ENCODE data around the gene AUH. TPM values are rescaled to one million over a fixed set of nuclear protein-coding genes. Genes with fewer than 3 reads are reported as not detected.
"Not testable (repeated sequence)": the region's sequence is repeated elsewhere in the genome, so short reads cannot be mapped to it uniquely, and the experiment has no call there.

AUH gene
- total and polyA plus RNA-seq, 7 donors, result 13.1 to 40.9 (median 28.2) TPM

- Histone ChIP-seq H3K4me1 (no peaks in the 10 kb centered on the region), H3K27ac (no peak overlapping the region), H3K27me3 (no peaks in the 10 kb centered on the region), H3K36me3 (no peaks in the 10 kb centered on the region), H3K4me3 (no peak overlapping the region), H3K9me3 (no peaks in the 10 kb centered on the region)
- no peak for DNase-seq
- intact Hi-C loops (cut with DNase I), result no loop called here
- 81 to 82% methylated on average over 4 of the region's 4 CpGs for WGBS, 2 donors
- no peak for TF ChIP-seq POLR2A (IDR thresholded peaks at IDR 0.05)
- peak in 1 of 4 donors; percentile 21 for TF ChIP-seq EP300 (IDR thresholded peaks at IDR 0.05)
- TF ChIP-seq, protein P1, sequence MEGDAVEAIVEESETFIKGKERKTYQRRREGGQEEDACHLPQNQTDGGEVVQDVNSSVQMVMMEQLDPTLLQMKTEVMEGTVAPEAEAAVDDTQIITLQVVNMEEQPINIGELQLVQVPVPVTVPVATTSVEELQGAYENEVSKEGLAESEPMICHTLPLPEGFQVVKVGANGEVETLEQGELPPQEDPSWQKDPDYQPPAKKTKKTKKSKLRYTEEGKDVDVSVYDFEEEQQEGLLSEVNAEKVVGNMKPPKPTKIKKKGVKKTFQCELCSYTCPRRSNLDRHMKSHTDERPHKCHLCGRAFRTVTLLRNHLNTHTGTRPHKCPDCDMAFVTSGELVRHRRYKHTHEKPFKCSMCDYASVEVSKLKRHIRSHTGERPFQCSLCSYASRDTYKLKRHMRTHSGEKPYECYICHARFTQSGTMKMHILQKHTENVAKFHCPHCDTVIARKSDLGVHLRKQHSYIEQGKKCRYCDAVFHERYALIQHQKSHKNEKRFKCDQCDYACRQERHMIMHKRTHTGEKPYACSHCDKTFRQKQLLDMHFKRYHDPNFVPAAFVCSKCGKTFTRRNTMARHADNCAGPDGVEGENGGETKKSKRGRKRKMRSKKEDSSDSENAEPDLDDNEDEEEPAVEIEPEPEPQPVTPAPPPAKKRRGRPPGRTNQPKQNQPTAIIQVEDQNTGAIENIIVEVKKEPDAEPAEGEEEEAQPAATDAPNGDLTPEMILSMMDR (IDR thresholded peaks at IDR 0.05), result no peak
- peak in 2 of 4 donors; percentile 18 to 55 for TF ChIP-seq POLR2AphosphoS5 (IDR thresholded peaks at IDR 0.05)
These were observed 33.4 kb upstream of the AUH start for GRCh38 chr9:91395106-91395552.

DNA sequence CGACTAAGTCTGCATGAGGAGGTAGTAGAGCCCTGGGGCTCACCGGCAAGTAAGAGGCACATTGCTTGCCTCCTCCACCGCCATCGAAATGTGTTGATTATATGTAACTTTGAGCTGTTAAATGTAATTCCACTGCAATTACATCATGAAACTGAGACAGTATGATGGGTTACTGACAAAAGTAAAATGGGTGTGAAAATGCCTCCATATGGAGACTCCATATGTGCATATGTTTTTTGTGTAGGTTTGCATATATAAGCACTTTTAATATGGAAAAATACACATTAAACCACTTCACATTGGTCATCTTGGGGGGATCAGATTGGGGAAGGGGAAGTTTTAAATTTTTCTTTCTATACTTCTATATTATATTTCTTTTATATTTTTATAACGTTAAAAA lies 32.1 kb upstream of the AUH start:
- WGBS, 2 donors, result 96 to 97% methylated on average over 5 of the region's 5 CpGs
- Histone ChIP-seq H3K36me3 (no peaks in the 10 kb centered on the region), H3K4me3 (no peak overlapping the region), H3K27ac (no peak overlapping the region), H3K27me3 (no peaks in the 10 kb centered on the region), H3K4me1 (no peaks in the 10 kb centered on the region), H3K9me3 (no peaks in the 10 kb centered on the region)
- TF ChIP-seq POLR2A (IDR thresholded peaks at IDR 0.05) (no peak), POLR2AphosphoS5 (IDR thresholded peaks at IDR 0.05) (no peak), EP300 (IDR thresholded peaks at IDR 0.05) (no peak)
- TF ChIP-seq, protein P1 (IDR thresholded peaks at IDR 0.05), result no peak
- intact Hi-C loops (cut with DNase I), result no loop called here
- DNase-seq, result no peak

GRCh38 chr9:91392435-91392834 lies 30.7 kb upstream of the AUH start:
- H3K4me1 ChIP-seq, result no peaks in the 10 kb centered on the region
- no peak overlapping the region for H3K4me3 ChIP-seq
- H3K36me3 ChIP-seq, result no peaks in the 10 kb centered on the region
- TF ChIP-seq, protein P1 (IDR thresholded peaks at IDR 0.05), result no peak
- TF ChIP-seq POLR2AphosphoS5 (IDR thresholded peaks at IDR 0.05) (no peak), POLR2A (IDR thresholded peaks at IDR 0.05) (no peak), EP300 (IDR thresholded peaks at IDR 0.05) (no peak)
- H3K9me3 ChIP-seq, result no peaks in the 10 kb centered on the region
- intact Hi-C loops (cut with DNase I), result no loop called here
- WGBS, 2 donors, result 76 to 95% methylated on average over 1 of the region's 1 CpG
- no peak overlapping the region for H3K27ac ChIP-seq
- H3K27me3 ChIP-seq, result no peaks in the 10 kb centered on the region
- no peak for DNase-seq

GRCh38 chr9:91391818-91392217 lies 30.1 kb upstream of the AUH start:
- no peak for DNase-seq
- Histone ChIP-seq H3K27me3 (no peaks in the 10 kb centered on the region), H3K9me3 (no peaks in the 10 kb centered on the region), H3K4me3 (no peak overlapping the region), H3K27ac (no peak overlapping the region), H3K36me3 (no peaks in the 10 kb centered on the region), H3K4me1 (no peaks in the 10 kb centered on the region)
- TF ChIP-seq EP300 (IDR thresholded peaks at IDR 0.05) (no peak), POLR2A (IDR thresholded peaks at IDR 0.05) (no peak), POLR2AphosphoS5 (IDR thresholded peaks at IDR 0.05) (no peak)
- TF ChIP-seq, protein P1 (IDR thresholded peaks at IDR 0.05), result no peak
- WGBS, 2 donors, result 61 to 82% methylated on average over 2 of the region's 2 CpGs
- intact Hi-C loops (cut with DNase I), result no loop called here

GRCh38 chr9:91391412-91391811 lies 29.7 kb upstream of the AUH start:
- no peak for DNase-seq
- Histone ChIP-seq H3K27me3 (no peaks in the 10 kb centered on the region), H3K9me3 (no peaks in the 10 kb centered on the region), H3K36me3 (no peaks in the 10 kb centered on the region), H3K4me3 (no peak overlapping the region), H3K4me1 (no peaks in the 10 kb centered on the region), H3K27ac (no peak overlapping the region)
- intact Hi-C loops (cut with DNase I), result no loop called here
- no peak for TF ChIP-seq POLR2AphosphoS5 (IDR thresholded peaks at IDR 0.05)
- TF ChIP-seq POLR2A (IDR thresholded peaks at IDR 0.05), result no peak
- no peak for TF ChIP-seq EP300 (IDR thresholded peaks at IDR 0.05)
- TF ChIP-seq, protein P1 (IDR thresholded peaks at IDR 0.05), result no peak
- WGBS, 2 donors, result 63 to 68% methylated on average over 5 of the region's 5 CpGs

DNA sequence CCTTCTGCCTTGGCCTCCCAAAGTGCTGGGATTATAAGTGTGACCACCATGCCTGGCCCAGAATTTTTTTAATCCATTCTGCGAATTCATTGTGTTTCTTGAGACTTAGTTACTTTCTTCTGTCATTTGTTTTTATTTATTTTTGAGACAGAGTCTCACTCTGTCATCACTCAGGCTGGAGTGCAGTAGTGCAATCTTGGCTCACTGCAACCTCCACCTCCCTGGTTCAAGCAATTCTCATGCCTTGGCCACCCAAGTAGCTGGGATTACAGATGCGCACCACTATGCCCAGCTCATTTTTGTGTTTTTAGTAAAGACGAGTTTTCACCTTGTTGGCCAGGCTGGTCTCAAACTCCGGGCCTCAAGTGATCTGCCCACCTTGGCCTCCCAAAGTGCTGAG lies 28.0 kb upstream of the AUH start:
- H3K27me3 ChIP-seq; H3K36me3 ChIP-seq; DNase-seq; H3K27ac ChIP-seq; H3K4me1 ChIP-seq; intact Hi-C loops (cut with DNase I); H3K4me3 ChIP-seq; H3K9me3 ChIP-seq: not testable (repeated sequence)
- 95 to 96% methylated on average over 4 of the region's 4 CpGs for WGBS, 2 donors
